ENCODE measurements around the gene B4GALT6.

The B4GALT6 gene

DNA sequence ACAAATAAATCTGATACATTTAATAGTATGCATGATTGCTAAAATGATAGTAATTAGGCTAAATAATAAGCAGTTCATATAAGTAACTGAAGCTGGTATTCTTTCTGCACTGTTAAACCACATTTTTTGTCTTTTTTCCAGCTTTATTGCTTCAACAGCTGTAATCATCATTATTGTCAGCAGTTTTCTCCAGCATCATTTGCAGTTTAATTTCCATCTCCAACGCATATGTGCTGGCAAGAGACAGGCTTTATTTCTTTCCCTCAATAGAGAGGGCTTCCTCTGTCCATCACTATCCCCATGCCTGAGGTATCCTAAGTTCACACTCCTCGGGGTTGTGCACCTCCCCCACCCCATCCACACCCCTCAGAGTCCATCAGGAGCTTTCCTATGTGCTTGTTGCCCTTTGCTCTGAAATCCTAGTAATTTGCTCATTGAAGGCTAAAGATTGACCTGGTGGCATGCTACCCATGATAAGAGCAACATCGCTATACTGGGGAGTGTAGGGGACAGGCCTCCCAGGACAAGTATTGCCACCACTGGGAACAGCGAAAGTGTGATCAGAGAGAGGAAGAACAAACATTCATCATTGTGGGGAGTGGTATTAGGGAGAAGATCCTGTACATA lies 37.1 kb downstream of the B4GALT6 start:
- Histone ChIP-seq H3K4me1 (ENCODE audit: control insufficient read depth, low read length) (no peaks in the 10 kb centered on the region; the same call in 1 of the 2 replicates), H3K36me3 (ENCODE audit: control insufficient read depth, low read length) (no peaks in the 10 kb centered on the region), H3F3A (ENCODE audit: control insufficient read depth, insufficient read depth) (no peaks in the 10 kb centered on the region), H3K27me3 (ENCODE audit: control insufficient read depth, low read length) (no peaks in the 10 kb centered on the region), H3K9me2 (replicated peaks; ENCODE audit: control insufficient read depth, low read length) (no peaks in the 10 kb centered on the region), H3K4me2 (ENCODE audit: low read length) (no peak overlapping the region), H3K4me3 (ENCODE audit: low read length) (no peak overlapping the region), H3K27ac (ENCODE audit: low read depth, low read length) (no peak overlapping the region), H4K20me1 (ENCODE audit: control insufficient read depth, insufficient read depth, low read depth, low read length) (no peaks in the 10 kb centered on the region), H3K79me2 (ENCODE audit: control insufficient read depth, low read length) (no peaks in the 10 kb centered on the region), H3K9me3 (ENCODE audit: control insufficient read depth, insufficient read depth, low read length) (no peaks in the 10 kb centered on the region)
- TF ChIP-seq, protein P1, sequence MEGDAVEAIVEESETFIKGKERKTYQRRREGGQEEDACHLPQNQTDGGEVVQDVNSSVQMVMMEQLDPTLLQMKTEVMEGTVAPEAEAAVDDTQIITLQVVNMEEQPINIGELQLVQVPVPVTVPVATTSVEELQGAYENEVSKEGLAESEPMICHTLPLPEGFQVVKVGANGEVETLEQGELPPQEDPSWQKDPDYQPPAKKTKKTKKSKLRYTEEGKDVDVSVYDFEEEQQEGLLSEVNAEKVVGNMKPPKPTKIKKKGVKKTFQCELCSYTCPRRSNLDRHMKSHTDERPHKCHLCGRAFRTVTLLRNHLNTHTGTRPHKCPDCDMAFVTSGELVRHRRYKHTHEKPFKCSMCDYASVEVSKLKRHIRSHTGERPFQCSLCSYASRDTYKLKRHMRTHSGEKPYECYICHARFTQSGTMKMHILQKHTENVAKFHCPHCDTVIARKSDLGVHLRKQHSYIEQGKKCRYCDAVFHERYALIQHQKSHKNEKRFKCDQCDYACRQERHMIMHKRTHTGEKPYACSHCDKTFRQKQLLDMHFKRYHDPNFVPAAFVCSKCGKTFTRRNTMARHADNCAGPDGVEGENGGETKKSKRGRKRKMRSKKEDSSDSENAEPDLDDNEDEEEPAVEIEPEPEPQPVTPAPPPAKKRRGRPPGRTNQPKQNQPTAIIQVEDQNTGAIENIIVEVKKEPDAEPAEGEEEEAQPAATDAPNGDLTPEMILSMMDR (IDR thresholded peaks at IDR 0.05; ENCODE audit: low read depth, low read length, poor library complexity, severe bottlenecking): no peak
- TF ChIP-seq EZH2phosphoT487 (IDR thresholded peaks at IDR 0.05; ENCODE audit: borderline replicate concordance, low read length): no peak

DNA sequence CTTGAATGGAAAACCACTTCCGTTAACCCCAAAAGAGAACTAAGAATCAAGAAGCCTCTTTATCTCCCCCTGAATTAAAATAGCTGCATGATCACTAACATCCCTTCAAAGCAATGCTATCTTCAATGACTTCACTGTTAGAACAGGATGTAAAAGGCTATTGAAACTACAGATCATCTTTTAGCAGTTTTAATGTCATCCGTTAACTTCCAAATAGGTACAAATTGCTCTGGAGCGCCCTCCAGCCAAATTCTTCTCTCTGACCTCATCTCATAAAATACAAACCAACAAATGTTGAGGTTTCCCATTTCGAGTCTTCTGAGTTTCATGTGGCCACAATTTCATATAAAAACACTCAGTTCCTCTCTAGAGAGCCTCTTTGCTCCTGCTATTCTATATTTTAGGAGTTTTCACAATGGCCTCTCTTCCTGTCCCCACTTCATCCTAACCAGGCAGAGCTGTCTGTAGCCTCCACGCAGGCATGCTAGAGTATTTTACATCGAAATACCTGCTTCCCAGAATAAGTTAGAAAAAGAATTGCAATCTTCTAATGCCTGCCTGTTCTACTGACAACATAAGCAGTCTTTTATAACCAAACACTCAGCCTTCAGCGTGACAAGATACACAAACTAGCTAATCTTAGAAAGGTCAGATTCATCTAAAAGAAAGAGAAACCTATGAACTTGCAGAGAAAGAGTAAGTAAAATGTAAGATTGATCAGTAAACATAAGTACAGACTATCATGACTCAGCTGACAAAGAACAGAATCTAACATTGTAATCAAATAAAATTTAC lies 37.9 kb downstream of the B4GALT6 start:
- no peak overlapping the region for H3K4me3 ChIP-seq (ENCODE audit: low read length)
- no peaks in the 10 kb centered on the region for H3K9me2 ChIP-seq (replicated peaks; ENCODE audit: control insufficient read depth, low read length)
- no peaks in the 10 kb centered on the region for H3K27me3 ChIP-seq (ENCODE audit: control insufficient read depth, low read length)
- no peaks in the 10 kb centered on the region for H3K36me3 ChIP-seq (ENCODE audit: control insufficient read depth, low read length)
- TF ChIP-seq, protein P1 (IDR thresholded peaks at IDR 0.05; ENCODE audit: low read depth, low read length, poor library complexity, severe bottlenecking): no peak
- TF ChIP-seq EZH2phosphoT487 (IDR thresholded peaks at IDR 0.05; ENCODE audit: borderline replicate concordance, low read length): no peak
- no peaks in the 10 kb centered on the region for H3K4me1 ChIP-seq (ENCODE audit: control insufficient read depth, low read length)
- H3F3A ChIP-seq (ENCODE audit: control insufficient read depth, insufficient read depth): no peaks in the 10 kb centered on the region
- H3K79me2 ChIP-seq (ENCODE audit: control insufficient read depth, low read length): no peaks in the 10 kb centered on the region
- no peaks in the 10 kb centered on the region for H3K9me3 ChIP-seq (ENCODE audit: control insufficient read depth, insufficient read depth, low read length)
- no peak overlapping the region for H3K27ac ChIP-seq (ENCODE audit: low read depth, low read length)
- no peaks in the 10 kb centered on the region for H4K20me1 ChIP-seq (ENCODE audit: control insufficient read depth, insufficient read depth, low read depth, low read length)
- H3K4me2 ChIP-seq (ENCODE audit: low read length): no peak overlapping the region

DNA sequence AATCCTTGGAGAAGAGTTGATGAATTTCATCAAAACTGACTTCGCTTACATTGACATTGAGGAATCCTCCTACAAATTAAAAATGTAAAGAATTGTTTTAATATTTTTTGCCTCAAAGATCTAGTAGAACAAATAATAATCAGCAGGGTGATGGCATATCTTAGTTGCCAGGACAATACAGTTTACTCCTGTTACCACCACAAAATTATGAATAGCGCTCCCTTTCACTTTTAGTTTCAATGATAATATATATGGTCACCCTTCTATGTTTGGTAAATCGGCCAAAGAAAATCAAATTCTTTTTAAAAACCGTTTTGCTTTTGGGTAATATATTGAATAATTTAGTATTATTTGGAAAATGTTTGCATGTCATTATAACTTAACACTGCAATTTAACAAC lies 39.0 kb downstream of the B4GALT6 start:
- H3K4me1 ChIP-seq (ENCODE audit: control insufficient read depth, low read length): no peaks in the 10 kb centered on the region
- H3K4me2 ChIP-seq (ENCODE audit: low read length): no peak overlapping the region
- no peak overlapping the region for H3K4me3 ChIP-seq (ENCODE audit: low read length)
- H3K27ac ChIP-seq (ENCODE audit: low read depth, low read length): no peak overlapping the region
- H3K79me2 ChIP-seq (ENCODE audit: control insufficient read depth, low read length): no peaks in the 10 kb centered on the region
- H3K9me3 ChIP-seq (ENCODE audit: control insufficient read depth, insufficient read depth, low read length): no peaks in the 10 kb centered on the region
- TF ChIP-seq EZH2phosphoT487 (IDR thresholded peaks at IDR 0.05; ENCODE audit: borderline replicate concordance, low read length): no peak
- TF ChIP-seq, protein P1 (IDR thresholded peaks at IDR 0.05; ENCODE audit: low read depth, low read length, poor library complexity, severe bottlenecking): no peak
- H3K27me3 ChIP-seq (ENCODE audit: control insufficient read depth, low read length): no peaks in the 10 kb centered on the region
- no peaks in the 10 kb centered on the region for H3F3A ChIP-seq (ENCODE audit: control insufficient read depth, insufficient read depth)
- H3K9me2 ChIP-seq (replicated peaks; ENCODE audit: control insufficient read depth, low read length): no peaks in the 10 kb centered on the region
- no peaks in the 10 kb centered on the region for H3K36me3 ChIP-seq (ENCODE audit: control insufficient read depth, low read length)
- H4K20me1 ChIP-seq (ENCODE audit: control insufficient read depth, insufficient read depth, low read depth, low read length): no peaks in the 10 kb centered on the region
